GM13977 (cell line): ENCODE results near the gene ANKMY2.

ENCODE experiments used
- DNase-seq: peaks from one replicate; pipeline ENCODE4 v3.0.0; 2012; ENCODE audit warnings: low spot score
- in situ Hi-C: fragments of 300-500 bp; cut with MboI; formaldehyde crosslinking; loops from one replicate; pipeline ENCODE4 v1.12.0; 2022; ENCODE audit warnings: low sequenced_read_pairs, low pct_unique_long_range_greater_than_20kb, mixed read lengths, inconsistent platforms; ENCODE audit not compliant: unreplicated experiment
- TF ChIP-seq, protein P1 (sequence below): IDR thresholded peaks from 2 replicates; pipeline ENCODE4 v1.5.1; 2012; ENCODE audit warnings: mild to moderate bottlenecking, control low read depth; ENCODE audit not compliant: insufficient read depth; ENCODE audit errors: extremely low read depth, missing control alignments

Gene ANKMY2

DNA sequence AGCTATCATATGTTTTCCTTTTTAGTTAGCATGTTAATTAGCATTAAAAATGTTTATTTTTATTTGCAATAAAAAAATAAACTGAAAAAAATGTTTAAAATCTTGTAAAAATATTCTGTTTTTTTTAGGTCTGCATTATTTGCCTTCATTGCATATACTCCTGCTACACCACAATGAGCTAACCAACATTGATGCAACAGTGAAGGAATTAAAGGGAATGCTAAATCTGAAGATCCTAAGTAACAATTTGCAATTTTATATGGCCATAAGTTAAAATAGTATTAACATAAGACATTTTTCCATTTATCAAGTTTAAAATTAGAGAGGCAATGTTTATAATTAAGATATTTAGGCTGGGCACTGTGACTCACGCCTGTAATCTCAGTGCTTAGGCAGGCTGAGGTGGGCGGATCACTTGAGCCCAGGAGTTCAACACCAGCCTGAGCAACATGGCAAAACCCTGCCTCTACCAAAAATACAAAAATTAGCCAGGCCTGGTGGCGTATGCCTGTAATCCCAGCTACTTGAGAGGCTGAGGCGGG is 86.7 kb downstream of the ANKMY2 start:
- in situ Hi-C loops, result loop anchor here (25.0 kb wide), 1 partner anchor 472 kb away; no protein-coding TSS in a partner anchor
- TF ChIP-seq, protein P1, sequence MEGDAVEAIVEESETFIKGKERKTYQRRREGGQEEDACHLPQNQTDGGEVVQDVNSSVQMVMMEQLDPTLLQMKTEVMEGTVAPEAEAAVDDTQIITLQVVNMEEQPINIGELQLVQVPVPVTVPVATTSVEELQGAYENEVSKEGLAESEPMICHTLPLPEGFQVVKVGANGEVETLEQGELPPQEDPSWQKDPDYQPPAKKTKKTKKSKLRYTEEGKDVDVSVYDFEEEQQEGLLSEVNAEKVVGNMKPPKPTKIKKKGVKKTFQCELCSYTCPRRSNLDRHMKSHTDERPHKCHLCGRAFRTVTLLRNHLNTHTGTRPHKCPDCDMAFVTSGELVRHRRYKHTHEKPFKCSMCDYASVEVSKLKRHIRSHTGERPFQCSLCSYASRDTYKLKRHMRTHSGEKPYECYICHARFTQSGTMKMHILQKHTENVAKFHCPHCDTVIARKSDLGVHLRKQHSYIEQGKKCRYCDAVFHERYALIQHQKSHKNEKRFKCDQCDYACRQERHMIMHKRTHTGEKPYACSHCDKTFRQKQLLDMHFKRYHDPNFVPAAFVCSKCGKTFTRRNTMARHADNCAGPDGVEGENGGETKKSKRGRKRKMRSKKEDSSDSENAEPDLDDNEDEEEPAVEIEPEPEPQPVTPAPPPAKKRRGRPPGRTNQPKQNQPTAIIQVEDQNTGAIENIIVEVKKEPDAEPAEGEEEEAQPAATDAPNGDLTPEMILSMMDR, result no peak
- no peak for DNase-seq

DNA sequence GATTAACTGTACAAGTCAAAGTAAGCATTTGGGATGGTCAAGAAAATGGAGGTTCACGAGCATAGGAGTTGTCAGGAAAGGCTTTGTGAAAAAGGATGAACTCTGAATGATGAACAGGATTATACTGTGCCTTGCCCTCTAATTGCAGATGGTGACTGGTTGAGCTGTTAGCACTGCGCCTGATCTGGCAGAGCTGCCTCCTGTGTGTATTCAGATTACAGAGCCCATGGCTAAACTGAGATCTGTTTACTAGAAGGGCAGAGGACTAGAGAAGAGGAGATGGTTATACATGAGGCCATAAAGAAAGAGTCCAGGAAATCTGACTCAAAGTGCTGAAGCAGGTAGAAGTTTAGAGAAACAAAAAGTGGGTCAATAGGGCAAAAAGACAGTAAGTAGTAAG is 89.2 kb downstream of the ANKMY2 start:
- no peak for DNase-seq
- in situ Hi-C loops, result loop anchor here (25.0 kb wide), 1 partner anchor 469 kb away; no protein-coding TSS in a partner anchor
- TF ChIP-seq, protein P1, result no peak

DNA sequence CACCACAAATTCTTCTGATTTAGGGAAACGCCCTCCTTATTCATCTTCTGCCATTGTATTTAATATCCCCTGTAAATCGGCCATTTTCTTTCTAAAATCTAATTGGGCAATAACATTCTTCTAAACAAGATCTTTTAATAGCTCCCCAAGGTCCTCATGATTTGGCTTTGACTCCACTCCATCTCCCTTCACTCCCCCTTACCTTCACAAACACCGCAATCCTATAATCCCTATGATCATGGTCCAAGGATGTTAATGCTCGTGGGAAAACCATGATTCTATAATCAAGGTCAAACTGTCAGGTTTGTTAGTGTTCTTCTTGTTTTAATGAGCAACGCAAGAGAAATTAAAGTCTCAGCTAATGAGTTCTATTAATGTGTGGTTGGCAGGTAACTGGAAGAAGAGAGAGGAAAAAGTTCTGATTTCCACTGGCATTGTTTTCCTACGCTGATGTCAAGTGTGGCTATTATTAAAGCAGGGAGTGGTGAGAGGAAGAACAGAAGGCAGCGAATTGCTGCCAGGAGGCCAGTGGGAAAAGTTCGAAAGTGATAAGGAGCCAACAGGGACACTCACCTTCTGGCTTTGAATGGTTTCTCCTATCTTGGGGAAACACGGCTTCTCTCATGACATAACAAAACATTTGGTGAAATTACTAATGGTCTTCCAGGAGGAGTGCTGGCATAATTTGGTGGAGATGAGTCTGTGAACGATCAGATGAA is 90.9 kb downstream of the ANKMY2 start:
- TF ChIP-seq, protein P1, result no peak
- no peak for DNase-seq
- in situ Hi-C loops, result loop anchor here (25.0 kb wide), 1 partner anchor 467 kb away; no protein-coding TSS in a partner anchor

DNA sequence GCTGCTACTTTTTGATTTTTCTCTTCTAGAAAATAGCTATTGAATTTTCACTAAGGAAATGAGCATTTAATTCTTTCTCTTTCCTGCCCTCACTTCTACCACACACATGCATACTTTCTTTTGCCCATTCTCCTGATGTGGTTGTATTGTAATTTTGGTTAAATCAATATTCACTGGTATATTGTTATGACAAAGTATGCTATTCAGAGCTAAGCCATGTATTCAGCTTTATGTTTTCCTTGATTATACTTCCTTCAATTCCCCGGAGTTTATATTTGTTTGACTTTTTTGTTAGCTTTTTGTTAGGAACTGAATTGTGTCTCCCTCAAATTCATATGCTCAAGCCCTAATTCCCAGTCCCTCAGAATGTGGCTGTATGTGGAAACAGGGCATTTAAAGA is 94.9 kb downstream of the ANKMY2 start:
- no peak for DNase-seq
- in situ Hi-C loops, result loop anchor here (25.0 kb wide), 1 partner anchor 463 kb away; no protein-coding TSS in a partner anchor

More for the DNA sequence above, 94.9 kb downstream of the ANKMY2 start:
- TF ChIP-seq, protein P1, result no peak
